ENCODE results near the gene BICDL2.

GRCh38 chr16:3022208-3022683, 14.5 kb downstream of the BICDL2 start:
- TF ChIP-seq CTCF (IDR thresholded peaks at IDR 0.05): no peak
- no peak for TF ChIP-seq POLR2A (IDR thresholded peaks at IDR 0.05)
- TF ChIP-seq POLR2AphosphoS5 (IDR thresholded peaks at IDR 0.05): peak; percentile 36 to 75 (median 74)
